ENCODE results near the gene SOAT2.

The SOAT2 gene

DNA sequence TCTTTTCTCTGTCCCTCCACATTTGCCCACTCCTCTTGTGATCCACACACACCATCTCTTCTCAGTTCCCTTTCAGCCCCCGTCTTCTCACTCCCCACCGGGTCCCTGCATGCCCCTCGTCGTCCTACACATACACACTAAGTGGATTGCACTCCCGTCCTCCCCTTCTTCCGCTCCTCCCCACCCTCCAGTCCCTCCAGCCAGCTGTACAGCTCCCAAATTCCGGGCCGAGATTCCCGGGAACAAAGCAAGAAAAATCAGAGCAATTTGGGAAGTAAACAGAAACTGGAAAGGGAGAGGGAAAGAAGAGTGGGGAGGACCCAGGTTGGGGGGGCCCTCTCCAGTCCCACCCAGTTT is 6.1 kb upstream of the SOAT2 start:
- TF ChIP-seq, protein P1, sequence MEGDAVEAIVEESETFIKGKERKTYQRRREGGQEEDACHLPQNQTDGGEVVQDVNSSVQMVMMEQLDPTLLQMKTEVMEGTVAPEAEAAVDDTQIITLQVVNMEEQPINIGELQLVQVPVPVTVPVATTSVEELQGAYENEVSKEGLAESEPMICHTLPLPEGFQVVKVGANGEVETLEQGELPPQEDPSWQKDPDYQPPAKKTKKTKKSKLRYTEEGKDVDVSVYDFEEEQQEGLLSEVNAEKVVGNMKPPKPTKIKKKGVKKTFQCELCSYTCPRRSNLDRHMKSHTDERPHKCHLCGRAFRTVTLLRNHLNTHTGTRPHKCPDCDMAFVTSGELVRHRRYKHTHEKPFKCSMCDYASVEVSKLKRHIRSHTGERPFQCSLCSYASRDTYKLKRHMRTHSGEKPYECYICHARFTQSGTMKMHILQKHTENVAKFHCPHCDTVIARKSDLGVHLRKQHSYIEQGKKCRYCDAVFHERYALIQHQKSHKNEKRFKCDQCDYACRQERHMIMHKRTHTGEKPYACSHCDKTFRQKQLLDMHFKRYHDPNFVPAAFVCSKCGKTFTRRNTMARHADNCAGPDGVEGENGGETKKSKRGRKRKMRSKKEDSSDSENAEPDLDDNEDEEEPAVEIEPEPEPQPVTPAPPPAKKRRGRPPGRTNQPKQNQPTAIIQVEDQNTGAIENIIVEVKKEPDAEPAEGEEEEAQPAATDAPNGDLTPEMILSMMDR (IDR thresholded peaks at IDR 0.05; ENCODE audit: low read depth, low read length, missing control alignments), result no peak
- DNase-seq (ENCODE audit: low read depth), result no peak
- no peak overlapping the region; the same call in 1 of the 2 replicates for H3K4me3 ChIP-seq (ENCODE audit: low read depth, low read length)

DNA sequence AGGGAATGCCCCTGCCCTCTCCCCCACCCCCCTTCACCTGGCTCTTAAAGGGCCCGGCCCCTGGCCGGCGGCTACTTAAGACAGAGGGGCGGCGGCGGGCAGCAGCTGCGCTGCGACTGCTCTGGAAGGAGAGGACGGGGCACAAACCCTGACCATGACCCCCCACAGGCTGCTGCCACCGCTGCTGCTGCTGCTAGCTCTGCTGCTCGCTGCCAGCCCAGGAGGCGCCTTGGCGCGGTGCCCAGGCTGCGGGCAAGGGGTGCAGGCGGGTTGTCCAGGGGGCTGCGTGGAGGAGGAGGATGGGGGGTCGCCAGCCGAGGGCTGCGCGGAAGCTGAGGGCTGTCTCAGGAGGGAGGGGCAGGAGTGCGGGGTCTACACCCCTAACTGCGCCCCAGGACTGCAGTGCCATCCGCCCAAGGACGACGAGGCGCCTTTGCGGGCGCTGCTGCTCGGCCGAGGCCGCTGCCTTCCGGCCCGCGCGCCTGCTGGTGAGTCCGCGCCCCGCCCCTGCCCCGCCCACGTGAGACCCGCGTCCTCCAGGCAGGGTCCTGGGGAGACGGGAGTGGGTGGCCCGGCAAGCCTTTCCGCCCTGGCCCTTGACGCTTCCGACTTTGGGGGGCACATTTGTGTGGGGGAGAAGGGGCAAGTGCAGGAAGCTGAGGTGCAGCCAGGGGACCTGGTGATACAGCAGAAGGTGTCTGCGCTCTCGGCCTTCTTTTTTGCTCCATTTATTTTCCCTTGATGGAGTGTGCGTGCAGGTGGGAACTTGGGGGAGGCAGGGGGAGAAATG is 5.5 kb upstream of the SOAT2 start, which contains the start of gene IGFBP6:
TSS of gene IGFBP6 (plus strand) at position 104 of the 790 bp plus-strand sequence. CDS start at position 155, 51 bp downstream.
- peak within 1 kb of the TSS; percentile 46 for H3K4me3 ChIP-seq (ENCODE audit: low read depth, low read length)
- DNase-seq (ENCODE audit: low read depth), result no peak
- TF ChIP-seq, protein P1 (IDR thresholded peaks at IDR 0.05; ENCODE audit: low read depth, low read length, missing control alignments), result no peak

DNA sequence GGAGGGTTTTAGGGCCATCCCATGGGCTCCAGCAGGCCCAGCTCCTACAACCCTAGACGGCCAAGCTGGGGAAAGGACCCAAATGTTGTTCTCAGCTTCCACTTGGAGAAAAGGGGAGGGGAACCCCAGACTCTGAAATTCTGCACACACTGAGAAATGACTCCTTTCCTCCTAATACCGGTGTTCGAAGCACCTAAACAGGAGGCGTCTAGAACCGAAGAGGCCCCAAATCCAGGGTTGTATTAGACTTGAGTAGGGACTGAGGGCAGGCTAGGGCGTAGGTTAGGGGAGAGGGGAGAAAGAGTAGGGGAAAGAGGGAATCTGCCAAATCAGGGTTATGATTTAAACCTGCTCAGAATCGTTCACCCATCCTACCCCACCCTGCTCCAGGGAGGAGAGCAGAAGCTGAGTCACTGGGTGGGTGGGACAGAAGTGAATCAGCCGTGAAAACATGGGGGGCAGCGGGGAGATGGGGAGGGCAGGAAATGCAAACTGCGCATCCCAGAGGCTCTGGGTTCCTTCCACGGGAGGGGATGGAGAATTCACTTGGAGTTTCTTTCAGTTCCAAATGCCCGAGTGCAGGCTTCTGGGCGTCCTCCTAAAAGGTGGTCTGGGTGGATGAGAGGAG is 4.8 kb upstream of the SOAT2 start:
- TF ChIP-seq, protein P1 (IDR thresholded peaks at IDR 0.05; ENCODE audit: low read depth, low read length, missing control alignments), result no peak
- no peak overlapping the region for H3K4me3 ChIP-seq (ENCODE audit: low read depth, low read length)
- DNase-seq (ENCODE audit: low read depth), result no peak

DNA sequence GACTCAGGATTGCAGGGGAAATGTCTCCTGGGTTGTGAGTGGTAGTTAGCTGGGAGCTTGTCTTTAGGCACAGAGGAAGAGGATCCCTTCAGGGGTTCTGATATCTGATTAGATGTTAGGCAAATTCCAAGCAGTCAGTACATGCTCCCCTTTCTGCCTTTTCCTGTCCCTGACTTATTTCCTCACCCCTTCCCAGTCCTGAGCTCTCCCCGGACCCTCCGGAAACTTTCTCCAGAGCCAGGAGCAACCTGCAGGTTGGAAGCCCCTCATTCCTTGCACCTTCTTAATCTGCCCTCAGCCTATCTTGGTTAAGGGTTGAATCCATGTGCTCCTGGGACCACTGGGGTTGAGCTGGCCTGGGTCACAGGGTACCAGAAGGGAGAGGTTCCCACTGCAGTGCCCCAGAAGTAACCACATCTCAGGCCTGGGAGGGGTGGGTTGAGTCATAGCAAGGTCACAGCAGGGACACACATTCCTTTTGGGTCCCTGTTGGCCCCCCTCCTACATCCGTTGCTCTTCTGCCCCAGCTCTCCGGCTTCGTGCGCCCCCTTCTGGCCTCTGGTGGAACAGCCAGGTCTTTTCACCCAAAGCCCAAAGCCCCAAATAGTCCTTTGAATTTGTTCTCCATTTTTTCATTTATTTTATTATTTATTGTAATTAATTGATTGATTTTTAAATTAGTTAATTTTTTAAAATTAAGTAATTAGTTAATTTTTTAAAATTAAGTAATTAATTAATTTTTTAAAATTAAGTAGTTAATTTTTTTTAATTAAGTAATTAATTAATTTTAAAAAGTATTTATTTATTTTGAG is 4.0 kb upstream of the SOAT2 start:
- DNase-seq (ENCODE audit: low read depth), result peak; percentile 31
- TF ChIP-seq, protein P1 (IDR thresholded peaks at IDR 0.05; ENCODE audit: low read depth, low read length, missing control alignments), result peak; percentile 88
- no peak overlapping the region for H3K4me3 ChIP-seq (ENCODE audit: low read depth, low read length)

DNA sequence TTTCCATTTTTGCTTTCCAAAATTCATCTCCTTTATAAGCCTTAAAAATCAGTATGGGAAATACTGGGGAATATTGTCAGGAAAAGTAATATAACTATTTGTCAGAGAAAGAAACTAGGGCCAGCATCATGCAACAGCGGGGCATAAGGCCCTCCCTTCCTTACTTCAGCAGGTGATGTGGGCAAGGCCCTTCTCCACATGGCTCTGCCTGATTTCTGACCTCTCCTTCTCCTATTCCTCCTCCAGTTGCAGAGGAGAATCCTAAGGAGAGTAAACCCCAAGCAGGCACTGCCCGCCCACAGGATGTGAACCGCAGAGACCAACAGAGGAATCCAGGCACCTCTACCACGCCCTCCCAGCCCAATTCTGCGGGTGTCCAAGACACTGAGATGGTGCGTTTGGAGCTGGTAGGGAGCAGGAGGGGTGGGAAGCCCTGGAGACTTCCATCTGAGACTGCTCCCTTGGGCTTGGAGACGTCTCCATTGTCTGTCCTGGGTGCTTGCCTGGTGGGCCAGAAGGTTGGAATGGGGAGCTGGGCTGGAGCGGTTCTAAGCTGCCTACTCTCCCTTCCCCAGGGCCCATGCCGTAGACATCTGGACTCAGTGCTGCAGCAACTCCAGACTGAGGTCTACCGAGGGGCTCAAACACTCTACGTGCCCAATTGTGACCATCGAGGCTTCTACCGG is 2.7 kb upstream of the SOAT2 start:
- no peak overlapping the region for H3K4me3 ChIP-seq (ENCODE audit: low read depth, low read length)
- no peak for DNase-seq (ENCODE audit: low read depth)
- TF ChIP-seq, protein P1 (IDR thresholded peaks at IDR 0.05; ENCODE audit: low read depth, low read length, missing control alignments), result no peak

DNA sequence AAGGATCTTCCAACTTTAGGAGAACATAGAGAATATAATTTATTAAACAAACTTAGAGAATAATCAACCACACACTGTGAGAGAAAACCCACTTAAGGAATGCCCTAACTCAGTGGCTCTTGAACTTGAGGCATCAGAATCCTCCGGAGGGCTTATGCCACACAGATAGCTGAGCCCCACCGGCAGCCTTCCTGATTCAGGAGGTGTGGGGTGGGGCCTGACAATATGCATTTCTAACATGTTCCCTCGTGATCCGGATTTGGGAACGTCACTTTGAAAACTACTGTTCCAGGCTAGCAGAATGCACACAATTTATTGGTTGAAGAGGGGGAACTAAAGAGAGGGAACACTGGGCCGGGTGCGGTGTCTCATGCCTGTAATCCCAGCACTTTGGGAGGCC is 2.0 kb upstream of the SOAT2 start:
- DNase-seq (ENCODE audit: low read depth), result no peak
- TF ChIP-seq, protein P1 (IDR thresholded peaks at IDR 0.05; ENCODE audit: low read depth, low read length, missing control alignments), result no peak
- no peak overlapping the region for H3K4me3 ChIP-seq (ENCODE audit: low read depth, low read length)

All from GM12864 (cell line).